Kidney epithelial cell (primary cell): Measurements from ENCODE around the gene SMAP2. TPM values are rescaled to one million over a fixed set of nuclear protein-coding genes. Genes with fewer than 3 reads are reported as not detected.

Source experiments
- DNase-seq: peaks from one replicate; pipeline ENCODE4 v3.0.0-alpha.2; 2010; ENCODE audit warnings: low read depth
- H3K27me3 ChIP-seq: 2 replicates; pipeline ENCODE4 v1.6.0; 2011; ENCODE audit warnings: low read length; ENCODE audit not compliant: control insufficient read depth, insufficient read depth
- H3K36me3 ChIP-seq: 2 replicates; pipeline ENCODE4 v1.5.1; 2011; ENCODE audit warnings: low read length; ENCODE audit not compliant: control insufficient read depth, insufficient read depth
- H3K4me3 ChIP-seq: 2 replicates; pipeline ENCODE4 v1.5.1; 2011; ENCODE audit warnings: low read depth, mild to moderate bottlenecking, control low read depth, low read length
- total RNA-seq: library from RNA; depleted of rRNA; stranded (reverse); fragments of >200 nt; gene quantifications from 2 replicates; pipeline ENCODE4 v1.2.3, GENCODE V29; 2015
- TF ChIP-seq, protein P1 (sequence below): IDR thresholded peaks from 2 replicates; pipeline ENCODE4 v1.5.1; 2011; ENCODE audit warnings: mild to moderate bottlenecking, moderate library complexity, low read length, control low read depth, inconsistent platforms; ENCODE audit not compliant: insufficient read depth, poor library complexity, severe bottlenecking

SMAP2 gene
- total RNA-seq, 1 donor from 2014 or later: 13.8 TPM

DNA sequence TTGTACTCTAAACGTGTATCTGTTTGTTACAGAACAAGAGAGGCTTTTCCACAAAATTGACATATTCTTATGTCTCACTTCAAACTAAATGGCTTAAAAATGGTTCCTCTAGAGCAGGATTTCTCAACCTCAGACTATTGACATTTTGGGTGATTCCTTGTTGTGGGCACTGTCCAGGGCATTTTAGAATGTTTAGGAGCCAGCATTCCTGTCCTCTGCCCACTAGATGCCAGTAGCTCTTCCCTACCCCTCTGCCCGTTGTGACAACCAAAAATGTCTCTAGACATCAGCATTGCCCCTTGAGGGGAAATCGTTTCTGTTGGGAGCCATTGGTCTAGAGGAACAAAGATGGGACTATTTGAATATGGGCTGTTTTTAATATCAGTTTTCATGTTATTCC, 17.3 kb downstream of the SMAP2 start:
- H3K27me3 ChIP-seq: no peaks in the 10 kb centered on the region
- no peak overlapping the region for H3K4me3 ChIP-seq
- TF ChIP-seq, protein P1, sequence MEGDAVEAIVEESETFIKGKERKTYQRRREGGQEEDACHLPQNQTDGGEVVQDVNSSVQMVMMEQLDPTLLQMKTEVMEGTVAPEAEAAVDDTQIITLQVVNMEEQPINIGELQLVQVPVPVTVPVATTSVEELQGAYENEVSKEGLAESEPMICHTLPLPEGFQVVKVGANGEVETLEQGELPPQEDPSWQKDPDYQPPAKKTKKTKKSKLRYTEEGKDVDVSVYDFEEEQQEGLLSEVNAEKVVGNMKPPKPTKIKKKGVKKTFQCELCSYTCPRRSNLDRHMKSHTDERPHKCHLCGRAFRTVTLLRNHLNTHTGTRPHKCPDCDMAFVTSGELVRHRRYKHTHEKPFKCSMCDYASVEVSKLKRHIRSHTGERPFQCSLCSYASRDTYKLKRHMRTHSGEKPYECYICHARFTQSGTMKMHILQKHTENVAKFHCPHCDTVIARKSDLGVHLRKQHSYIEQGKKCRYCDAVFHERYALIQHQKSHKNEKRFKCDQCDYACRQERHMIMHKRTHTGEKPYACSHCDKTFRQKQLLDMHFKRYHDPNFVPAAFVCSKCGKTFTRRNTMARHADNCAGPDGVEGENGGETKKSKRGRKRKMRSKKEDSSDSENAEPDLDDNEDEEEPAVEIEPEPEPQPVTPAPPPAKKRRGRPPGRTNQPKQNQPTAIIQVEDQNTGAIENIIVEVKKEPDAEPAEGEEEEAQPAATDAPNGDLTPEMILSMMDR: no peak
- no peak for DNase-seq
- no peaks in the 10 kb centered on the region for H3K36me3 ChIP-seq

DNA sequence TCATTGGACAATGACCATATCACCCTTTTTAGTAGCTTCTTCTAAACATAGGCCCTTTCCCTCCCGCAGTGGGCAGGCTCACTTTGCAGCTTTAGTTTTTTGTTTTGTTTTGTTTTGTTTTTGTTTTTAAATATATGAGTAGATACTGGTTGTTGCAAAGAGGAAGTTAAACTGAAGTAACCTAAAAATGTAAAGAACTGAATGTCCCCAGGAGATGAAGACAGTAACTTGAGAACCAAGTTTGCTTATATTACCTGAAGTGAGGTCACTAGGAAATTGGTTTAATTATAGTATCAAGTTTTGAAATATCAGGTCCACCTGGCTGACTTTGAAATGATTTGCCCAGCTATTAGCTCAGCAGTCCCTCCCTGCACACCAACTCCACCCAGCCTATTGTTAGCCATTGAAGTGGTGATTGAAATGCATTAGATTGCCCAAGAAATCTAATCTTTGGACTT, 18.2 kb downstream of the SMAP2 start:
- Histone ChIP-seq H3K27me3 (no peaks in the 10 kb centered on the region), H3K36me3 (no peaks in the 10 kb centered on the region), H3K4me3 (no peak overlapping the region)
- TF ChIP-seq, protein P1: no peak
- no peak for DNase-seq

DNA sequence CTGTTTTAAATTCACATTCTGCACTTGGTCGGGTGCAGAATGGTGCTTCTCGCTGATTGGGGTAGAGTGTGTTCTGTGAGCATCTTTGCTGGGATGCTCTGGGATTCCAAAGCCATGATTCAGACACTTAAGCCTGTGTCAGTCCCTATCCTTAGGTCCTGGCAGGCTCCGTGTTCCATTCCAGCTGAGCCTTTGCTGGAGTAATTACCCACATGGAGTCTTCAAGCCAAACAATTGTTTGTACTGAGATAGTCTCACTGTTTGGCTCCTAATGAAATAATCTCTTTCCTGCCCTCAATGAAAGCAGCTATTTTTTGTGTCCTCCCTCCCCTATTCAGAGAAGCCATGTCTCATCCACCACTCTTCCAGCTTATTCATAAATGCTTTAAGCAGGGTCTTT, 18.7 kb downstream of the SMAP2 start:
- DNase-seq: no peak
- TF ChIP-seq, protein P1: no peak
- no peaks in the 10 kb centered on the region for H3K27me3 ChIP-seq
- H3K36me3 ChIP-seq: no peaks in the 10 kb centered on the region
- H3K4me3 ChIP-seq: no peak overlapping the region

DNA sequence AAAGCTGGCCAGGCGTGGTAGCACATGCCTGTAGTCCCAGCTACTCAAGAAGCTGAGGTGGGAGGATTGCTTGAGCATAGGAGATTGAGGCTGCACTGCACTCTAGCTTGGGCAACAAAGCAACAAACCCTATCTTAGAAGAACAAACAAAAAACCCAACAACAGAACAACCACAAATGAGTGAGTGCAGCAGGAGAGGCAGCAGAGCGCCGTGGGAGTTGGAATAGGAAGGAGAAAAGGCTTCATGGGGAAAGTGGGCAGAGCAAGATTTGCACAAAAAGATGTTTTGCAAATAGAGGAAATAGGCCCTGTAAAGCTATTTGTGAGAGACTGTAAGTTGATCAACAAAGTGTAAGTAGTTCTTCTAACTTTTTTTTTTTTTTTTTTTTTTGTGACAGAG, 19.6 kb downstream of the SMAP2 start:
- H3K27me3 ChIP-seq: no peaks in the 10 kb centered on the region
- TF ChIP-seq, protein P1: no peak
- DNase-seq: no peak
- H3K4me3 ChIP-seq: no peak overlapping the region
- no peaks in the 10 kb centered on the region for H3K36me3 ChIP-seq

DNA sequence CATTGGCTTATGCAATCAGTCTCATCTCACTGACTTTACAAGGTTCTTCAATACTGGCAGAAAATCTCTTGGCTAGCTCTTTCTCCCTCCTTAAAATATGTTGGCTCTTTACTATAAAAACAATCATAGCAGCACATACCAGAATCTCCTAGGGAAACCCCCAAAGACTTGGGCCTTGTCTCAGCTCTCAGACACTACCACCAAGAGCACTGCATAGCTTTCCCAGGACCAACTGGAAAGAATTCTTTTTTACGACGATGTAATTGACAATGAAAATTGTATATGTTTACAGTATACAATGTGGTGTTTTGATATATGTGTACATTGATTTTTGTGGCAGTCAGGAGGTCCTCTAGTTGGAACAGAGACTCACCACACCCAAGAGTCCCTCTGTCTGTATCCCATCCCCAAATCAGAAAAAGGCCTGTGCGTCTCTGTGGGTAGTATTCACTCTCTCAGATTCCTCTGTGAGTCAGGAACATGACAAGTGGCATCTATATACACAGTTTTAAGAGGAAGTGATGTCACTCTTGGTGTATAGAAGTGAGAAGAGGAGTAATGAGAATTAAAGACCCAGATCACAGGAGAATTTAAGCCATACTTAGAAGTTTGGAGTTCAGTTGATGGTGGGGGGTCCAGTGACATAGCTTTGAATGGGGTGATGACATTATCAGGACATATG, 21.1 kb downstream of the SMAP2 start:
- TF ChIP-seq, protein P1: no peak
- Histone ChIP-seq H3K4me3 (no peak overlapping the region), H3K27me3 (no peaks in the 10 kb centered on the region), H3K36me3 (no peaks in the 10 kb centered on the region)
- DNase-seq: no peak
